ELF-1 (cell line): ENCODE measurements around the gene ARID3C.

Experiments used
- DNase-seq: peaks from one replicate; pipeline ENCODE4 v3.0.0-alpha.2; 2016; ENCODE audit warnings: low read depth, low spot score

Gene ARID3C

DNA sequence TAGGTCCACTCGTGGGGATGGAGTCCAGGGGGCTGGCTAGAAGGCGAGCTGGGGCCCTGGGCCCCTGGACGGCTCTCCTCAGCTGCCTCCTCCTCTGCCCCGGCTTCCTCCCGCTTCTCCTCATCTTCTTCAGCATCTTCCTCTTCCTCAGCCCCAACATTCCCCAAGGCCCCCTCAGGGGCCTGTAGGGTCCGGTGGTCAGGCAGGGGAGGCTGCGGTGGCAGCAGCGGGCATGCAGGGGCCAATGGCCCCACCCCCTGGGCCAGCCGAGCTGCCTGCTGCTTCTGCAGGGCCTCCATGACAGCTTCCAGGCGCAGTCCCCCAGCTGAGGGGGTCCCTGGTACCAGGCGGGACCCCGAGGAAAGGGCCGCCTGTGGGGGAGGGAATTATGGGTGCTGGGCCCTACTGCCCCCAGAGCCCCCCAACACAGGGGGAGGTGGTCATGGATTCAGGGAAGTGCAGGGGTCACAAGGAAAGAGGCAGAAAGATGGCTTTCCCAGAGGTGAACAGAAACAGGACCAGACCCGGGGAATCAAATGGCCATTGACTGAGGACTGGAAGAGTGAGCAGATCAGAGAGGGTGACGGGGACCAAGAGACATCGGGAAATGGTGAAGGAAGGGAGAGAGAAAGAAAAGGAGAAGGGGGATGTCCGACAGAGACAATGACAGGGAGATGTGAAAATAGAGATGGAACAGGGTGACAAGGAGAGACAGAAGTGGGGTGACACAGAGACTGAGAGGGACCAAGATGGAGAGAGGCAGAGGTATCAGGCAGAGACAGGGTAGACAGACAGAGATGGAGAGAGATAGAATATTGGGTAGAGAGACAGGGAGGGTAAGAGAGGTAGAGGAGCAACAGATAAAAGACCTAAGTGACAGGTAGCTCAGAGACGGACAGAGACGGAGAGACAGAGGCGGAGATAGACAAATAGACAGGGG lies 880 bp downstream of the ARID3C start:
- DNase-seq, result no peak

GRCh38 chr9:34625186-34625486 lies 3.7 kb downstream of the ARID3C start:
- DNase-seq, result no peak

DNA sequence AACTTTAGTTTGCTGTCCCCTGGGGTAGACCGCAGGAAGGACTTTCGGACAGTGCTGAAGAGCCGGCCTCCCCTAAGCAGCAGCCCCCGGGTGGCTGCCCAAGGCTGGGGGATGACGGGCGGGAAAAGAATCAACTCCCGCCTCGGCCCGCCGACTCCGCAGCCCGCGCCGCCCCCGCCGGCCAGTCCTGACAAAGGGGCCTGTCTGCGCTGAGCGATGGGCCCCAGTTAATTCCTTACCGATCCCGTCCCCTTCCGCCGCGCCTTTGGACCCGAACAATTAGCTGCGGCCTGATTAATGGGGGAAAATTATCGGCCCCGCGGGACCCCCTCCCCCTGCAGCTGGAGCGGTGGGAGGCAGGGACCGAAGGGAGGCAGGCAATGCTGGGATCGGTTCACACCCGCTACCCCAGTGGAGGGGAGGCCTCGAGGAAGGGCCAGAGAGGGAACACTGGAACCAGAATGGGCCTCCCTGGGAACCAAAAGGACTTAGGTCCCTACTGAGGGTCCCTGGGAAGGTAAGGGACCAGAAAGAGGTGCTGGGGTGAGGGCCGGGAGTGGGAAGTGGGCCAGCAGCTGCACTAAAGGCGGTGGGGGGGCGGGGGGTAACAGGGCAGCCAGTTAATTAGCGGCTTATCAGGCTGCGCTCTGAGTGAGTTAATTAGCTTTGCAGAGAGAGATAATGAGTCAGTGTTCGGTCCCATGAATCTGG lies 4.2 kb downstream of the ARID3C start:
- DNase-seq, result peak; percentile 70

DNA sequence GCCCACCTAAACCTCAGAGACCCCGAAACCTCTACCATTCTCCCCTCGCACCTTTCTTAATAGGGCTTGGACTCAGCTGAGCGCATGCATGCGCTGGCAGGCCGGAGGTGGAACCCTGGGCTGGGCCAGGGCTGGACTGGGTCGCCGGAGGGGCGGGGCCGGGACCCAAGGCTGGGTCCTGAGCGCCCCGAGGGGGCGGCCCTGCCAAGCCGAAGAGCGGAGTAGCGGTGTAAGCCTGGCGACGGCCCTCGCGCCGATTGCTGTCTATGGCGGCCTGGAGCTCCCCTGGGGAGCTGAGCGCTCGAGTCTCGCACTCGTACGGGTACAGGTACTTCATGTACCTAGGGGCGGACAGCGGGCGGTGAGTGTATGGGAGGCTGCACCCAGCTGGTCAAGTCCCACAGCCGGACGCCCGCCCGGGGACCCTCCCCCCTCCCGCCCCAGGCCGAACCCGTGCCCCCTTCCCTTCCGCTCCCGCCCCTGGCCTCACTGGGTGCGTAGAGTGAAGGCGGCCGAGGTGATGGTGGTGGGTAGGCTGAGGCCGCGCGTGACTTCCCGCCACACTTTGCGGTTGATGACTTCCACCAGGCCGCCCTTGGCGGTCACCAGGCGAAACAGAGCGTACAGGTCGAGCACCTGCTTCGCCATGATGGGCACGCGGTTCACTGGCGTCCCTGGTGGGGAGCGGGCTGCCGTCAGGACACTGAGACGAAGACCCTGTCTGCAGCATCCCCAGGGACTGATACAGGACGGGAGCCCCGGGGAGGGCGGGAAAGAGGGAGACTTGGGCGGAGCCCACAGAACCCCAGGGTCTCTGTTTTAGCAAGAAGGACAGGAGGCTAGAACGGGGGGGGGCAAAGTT lies 5.3 kb downstream of the ARID3C start:
- peak; percentile 25 for DNase-seq

- DNase-seq, result peak; percentile 95
These were observed 8.5 kb downstream of the ARID3C start, which contains the start of gene DCTN3 for GRCh38 chr9:34620061-34620994. DCTN3 (minus strand) TSS chr9:34620495; CDS start chr9:34620464, 31 bp downstream.

GRCh38 chr9:34615132-34615531 lies 13.7 kb downstream of the ARID3C start:
- peak; percentile 21 for DNase-seq

GRCh38 chr9:34612788-34613390 lies 16.0 kb downstream of the ARID3C start:
- DNase-seq, result peak; percentile 89

- peak; percentile 83 for DNase-seq
These were observed 16.8 kb downstream of the ARID3C start, which contains the start of gene RPP25L for GRCh38 chr9:34611811-34612787. RPP25L (minus strand) TSS chr9:34612097; CDS start chr9:34611296, 801 bp downstream.

- no peak for DNase-seq
These were observed 17.5 kb downstream of the ARID3C start for GRCh38 chr9:34611251-34611810.

GRCh38 chr9:34610434-34611206 lies 18.2 kb downstream of the ARID3C start:
- no peak for DNase-seq

DNA sequence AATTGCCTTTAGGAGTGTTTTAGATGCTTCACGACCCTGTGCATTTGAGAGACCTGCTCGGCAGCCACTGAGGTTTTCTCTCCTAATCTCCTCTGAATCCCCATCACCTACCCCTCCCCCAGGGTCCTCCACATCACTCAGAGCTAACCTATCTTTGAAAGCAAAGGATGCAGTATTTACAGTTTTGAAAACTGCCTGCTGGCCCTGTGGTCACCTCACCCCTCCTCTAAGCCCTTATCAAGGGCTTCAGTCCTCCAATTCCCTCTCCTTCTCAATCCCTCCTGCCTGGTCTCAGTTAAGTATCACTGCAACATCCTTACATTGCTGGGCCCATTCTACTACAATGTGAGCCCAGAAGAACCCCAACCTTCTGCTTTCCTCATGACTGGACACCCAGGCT lies 21.5 kb downstream of the ARID3C start:
- DNase-seq, result no peak

DNA sequence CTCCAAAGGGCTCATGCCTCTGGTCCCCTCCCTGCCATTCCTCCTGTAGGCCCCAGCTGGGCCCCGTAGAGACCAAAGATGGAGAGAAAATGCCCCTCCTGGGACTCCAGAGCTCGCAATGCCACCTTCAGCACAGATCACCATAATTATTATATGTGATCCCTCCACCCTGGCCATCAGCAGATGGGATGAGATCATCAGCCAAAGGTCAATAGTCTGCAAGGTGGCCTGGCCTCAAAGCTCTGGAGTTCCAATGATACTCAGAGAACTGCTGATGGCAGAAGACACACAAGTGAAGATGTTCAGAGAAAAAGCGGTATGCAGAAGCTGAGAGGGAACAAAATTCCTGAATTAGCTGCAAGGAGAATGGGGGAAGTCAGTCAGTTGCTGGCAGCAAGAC lies 22.0 kb downstream of the ARID3C start:
- no peak for DNase-seq

DNA sequence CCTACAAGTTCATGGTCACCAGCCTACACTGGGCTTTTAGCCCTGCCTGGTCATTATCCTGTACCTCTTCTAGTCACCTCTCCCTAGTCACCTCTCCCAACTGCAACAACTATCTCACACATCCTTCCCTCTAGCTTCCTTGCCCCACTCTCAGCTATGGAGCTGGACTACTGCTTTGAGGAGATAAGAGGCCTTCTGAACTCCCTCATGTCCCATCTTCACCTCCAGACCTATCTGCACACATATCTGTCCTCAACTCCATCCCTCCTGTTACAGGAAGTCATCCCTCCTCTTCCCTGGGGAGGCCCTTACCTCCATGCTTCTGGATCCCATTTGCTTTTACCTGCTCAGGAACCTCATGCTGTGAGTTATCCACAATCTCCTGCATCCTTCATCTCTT lies 22.7 kb downstream of the ARID3C start:
- DNase-seq, result no peak

GRCh38 chr9:34603610-34604231 lies 25.1 kb downstream of the ARID3C start:
- DNase-seq, result peak; percentile 87

DNA sequence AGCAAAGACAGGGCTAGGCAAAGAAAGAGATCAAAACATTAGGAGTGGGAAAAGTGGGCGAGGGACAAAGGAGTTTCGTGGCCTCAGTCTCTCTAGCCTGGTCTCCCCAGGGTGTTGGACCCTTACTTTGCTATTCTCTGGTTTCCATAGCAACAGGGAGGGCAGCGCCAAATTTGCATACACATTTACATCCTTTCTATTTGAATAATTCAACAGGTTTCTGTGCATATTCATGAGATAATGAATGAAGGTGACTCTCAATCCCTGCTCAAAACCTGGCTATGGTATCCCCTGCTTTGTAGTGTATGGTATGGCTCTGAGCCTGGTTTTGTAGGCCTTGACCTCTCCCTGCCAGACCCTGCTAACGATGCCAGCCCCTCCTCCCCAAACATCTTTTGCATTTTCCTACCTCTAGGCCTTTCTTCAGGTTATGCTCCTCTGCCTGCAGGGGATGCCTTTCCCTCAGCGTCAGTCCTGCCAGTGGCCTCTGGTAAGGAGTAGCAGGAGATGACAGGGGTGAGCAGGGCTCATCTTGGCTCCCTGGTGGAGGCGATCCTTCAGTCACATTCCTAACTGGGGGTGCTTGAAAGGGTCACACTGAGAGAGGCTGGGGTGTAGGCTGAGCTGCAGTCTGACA lies 26.8 kb downstream of the ARID3C start:
- no peak for DNase-seq

DNA sequence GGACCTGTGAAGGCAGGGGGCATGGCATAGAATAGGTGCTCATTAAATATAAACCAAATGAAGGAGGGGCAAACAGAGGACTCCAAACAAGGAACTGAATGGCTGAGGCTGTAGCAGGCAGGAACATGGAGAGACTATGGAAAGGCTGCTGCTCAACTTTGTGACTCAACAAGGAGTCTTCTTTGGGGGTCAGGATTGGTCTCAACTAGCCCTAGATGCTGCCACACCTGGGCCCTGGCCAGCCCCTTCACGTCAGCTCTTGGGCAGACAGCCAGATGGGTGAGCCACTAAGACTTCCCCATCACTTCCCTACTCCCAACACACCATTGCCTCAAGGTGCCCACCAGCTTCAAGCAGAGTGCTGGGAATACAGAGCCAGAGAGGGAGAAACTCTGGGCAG lies 28.0 kb downstream of the ARID3C start:
- DNase-seq, result no peak

DNA sequence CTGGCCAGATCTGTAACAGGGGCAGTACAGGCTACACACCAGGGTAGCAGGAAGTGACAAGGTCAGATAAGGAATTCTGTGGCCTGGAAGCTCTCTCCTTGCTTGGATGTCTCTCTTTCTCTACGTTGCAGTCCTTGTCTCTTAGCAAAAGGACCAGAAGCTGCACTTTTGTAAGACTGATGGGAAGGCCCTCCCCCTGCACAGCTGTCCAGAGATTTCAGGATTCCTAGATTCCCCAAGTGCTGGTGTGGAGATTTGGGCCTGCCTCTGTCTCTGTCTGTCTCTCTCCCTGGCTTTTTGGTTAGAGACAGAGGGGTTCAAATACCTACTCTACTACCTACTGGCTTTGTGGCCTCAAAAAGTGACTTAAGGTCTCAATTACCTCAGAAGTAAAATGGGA lies 29.3 kb downstream of the ARID3C start:
- DNase-seq, result no peak
